Neural cell (in vitro differentiated cells): ENCODE measurements around the gene TMEM250.

Experiments
- EP300 ChIP-seq: fragments of 450-650 bp; conservative IDR thresholded peaks from 2 replicates; pipeline ENCODE4 v1.6.1; 2014; ENCODE audit warnings: antibody characterized with exemption, mild to moderate bottlenecking, moderate library complexity; ENCODE audit not compliant: poor library complexity, severe bottlenecking
- TF ChIP-seq, protein P1 (sequence below): fragments of 450-650 bp; IDR thresholded peaks from 2 replicates; pipeline ENCODE4 v1.5.1; 2014; ENCODE audit warnings: antibody characterized with exemption, mild to moderate bottlenecking, moderate library complexity; ENCODE audit not compliant: poor library complexity, severe bottlenecking

DNA sequence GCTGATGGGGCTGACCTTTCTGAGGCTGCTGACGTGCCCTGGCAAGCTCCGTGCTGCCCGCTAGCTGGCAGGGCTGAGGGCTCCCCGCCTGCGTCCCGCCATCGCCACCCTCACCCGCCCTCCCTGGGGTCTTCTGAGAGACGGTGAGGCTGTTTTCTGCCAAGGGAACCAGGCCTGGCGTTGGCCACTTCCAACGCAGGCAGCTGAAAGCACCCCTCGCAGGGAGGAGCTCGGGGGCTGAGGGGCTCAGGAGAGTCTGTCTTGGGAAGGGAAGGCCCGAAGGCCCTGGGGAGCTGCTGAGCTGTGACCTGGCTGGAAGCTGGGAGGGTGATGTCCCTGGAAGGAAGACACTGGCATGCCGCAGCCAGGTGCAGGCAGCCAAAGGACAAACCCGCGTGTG, 9.8 kb upstream of the TMEM250 start:
- TF ChIP-seq, protein P1, sequence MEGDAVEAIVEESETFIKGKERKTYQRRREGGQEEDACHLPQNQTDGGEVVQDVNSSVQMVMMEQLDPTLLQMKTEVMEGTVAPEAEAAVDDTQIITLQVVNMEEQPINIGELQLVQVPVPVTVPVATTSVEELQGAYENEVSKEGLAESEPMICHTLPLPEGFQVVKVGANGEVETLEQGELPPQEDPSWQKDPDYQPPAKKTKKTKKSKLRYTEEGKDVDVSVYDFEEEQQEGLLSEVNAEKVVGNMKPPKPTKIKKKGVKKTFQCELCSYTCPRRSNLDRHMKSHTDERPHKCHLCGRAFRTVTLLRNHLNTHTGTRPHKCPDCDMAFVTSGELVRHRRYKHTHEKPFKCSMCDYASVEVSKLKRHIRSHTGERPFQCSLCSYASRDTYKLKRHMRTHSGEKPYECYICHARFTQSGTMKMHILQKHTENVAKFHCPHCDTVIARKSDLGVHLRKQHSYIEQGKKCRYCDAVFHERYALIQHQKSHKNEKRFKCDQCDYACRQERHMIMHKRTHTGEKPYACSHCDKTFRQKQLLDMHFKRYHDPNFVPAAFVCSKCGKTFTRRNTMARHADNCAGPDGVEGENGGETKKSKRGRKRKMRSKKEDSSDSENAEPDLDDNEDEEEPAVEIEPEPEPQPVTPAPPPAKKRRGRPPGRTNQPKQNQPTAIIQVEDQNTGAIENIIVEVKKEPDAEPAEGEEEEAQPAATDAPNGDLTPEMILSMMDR, result no peak
- TF ChIP-seq EP300, result no peak
